Lung (tissue), 12 donors: Measurements from ENCODE around the gene TMEM171. TPM values are rescaled to one million over a fixed set of nuclear protein-coding genes. Genes with fewer than 3 reads are reported as not detected.

Experiments used
- ATAC-seq: fragments of 200-7000 bp; cut with Tn5 transposase; one replicate; pipeline ENCODE4 v1.9.1; 2020; ENCODE audit warnings: moderate number of reproducible peaks; ENCODE audit not compliant: insufficient read depth, low FRiP score
- DNase-seq, 3 donors: peaks; one replicate each; pipeline ENCODE4 v3.0.0-alpha.2; 2013 to 2017
- H3K27ac ChIP-seq, 2 donors: one replicate each; pipeline ENCODE4 v1.5.1; 2013; ENCODE audit warnings: mild to moderate bottlenecking in 2 of 2, moderate library complexity in 2 of 2, control low read depth in 1 of 2, inconsistent platforms in 1 of 2, low read depth in 1 of 2, low read length in 1 of 2
- H3K27me3 ChIP-seq, 3 donors: one replicate each; pipeline ENCODE4 v1.5.1; 2013; ENCODE audit warnings: low read length in 2 of 3; ENCODE audit not compliant: control insufficient read depth in 3 of 3, insufficient read depth in 3 of 3
- H3K36me3 ChIP-seq, 4 donors: one replicate each; pipeline ENCODE4 v1.5.1; 2013; ENCODE audit warnings: low read length in 4 of 4, mild to moderate bottlenecking in 1 of 4, moderate library complexity in 1 of 4; ENCODE audit not compliant: control insufficient read depth in 4 of 4, insufficient read depth in 4 of 4
- H3K4me1 ChIP-seq, 5 donors: one replicate each; pipeline ENCODE4 v1.5.1; 2013; ENCODE audit warnings: low read length in 5 of 5, mild to moderate bottlenecking in 2 of 5, moderate library complexity in 1 of 5; ENCODE audit not compliant: control insufficient read depth in 5 of 5, insufficient read depth in 5 of 5
- H3K4me3 ChIP-seq: one replicate; pipeline ENCODE4 v1.5.1; 2013; ENCODE audit warnings: mild to moderate bottlenecking, control low read depth, moderate library complexity
- H3K9ac ChIP-seq, 2 donors: one replicate each; pipeline ENCODE4 v1.5.1; 2013; ENCODE audit warnings: low read length in 2 of 2, control low read depth in 1 of 2; ENCODE audit not compliant: insufficient read depth in 1 of 2
- H3K9me3 ChIP-seq, 4 donors: one replicate each; pipeline ENCODE4 v1.5.1; 2013; ENCODE audit warnings: low read length in 3 of 4, mild to moderate bottlenecking in 1 of 4, moderate library complexity in 1 of 4; ENCODE audit not compliant: control insufficient read depth in 4 of 4, insufficient read depth in 3 of 4
- CTCF ChIP-seq: IDR thresholded peaks from 2 replicates; pipeline ENCODE4 v1.5.1; 2012; ENCODE audit warnings: mild to moderate bottlenecking; ENCODE audit errors: control extremely low read depth, extremely low read depth
- WGBS, 2 donors: extraction: QIAGEN DNeasy Blood & Tissue Kit; methylation state at CpG; one replicate each; pipeline ENCODE4 v1.1.7; 2013; 5-methylcytosine and 5-hydroxymethylcytosine counted together
- polyA plus RNA-seq, 2 donors: library from polyadenylated mRNA; stranded (reverse); fragments of 200-250 nt; gene quantifications; one replicate each; pipeline ENCODE4 v1.2.1, GENCODE V29; 2013
- total RNA-seq, 2 donors: library from RNA; depleted of rRNA in 1 of 2; stranded (reverse); fragments of >200 nt in 1 of 2; gene quantifications; one replicate each; pipeline ENCODE4 v1.2.1, GENCODE V29; 2014 to 2021
- donor health status: control.
- donor health status: control.
- donor health status: Bipolar disorder and iron deficiency.
- donor health status: healthy.
- donor health status: DM: yes; HTN: yes; CAD: no.

TMEM171 gene
- total and polyA plus RNA-seq, 4 donors = 0.16 to 0.86 (median 0.44) TPM

DNA sequence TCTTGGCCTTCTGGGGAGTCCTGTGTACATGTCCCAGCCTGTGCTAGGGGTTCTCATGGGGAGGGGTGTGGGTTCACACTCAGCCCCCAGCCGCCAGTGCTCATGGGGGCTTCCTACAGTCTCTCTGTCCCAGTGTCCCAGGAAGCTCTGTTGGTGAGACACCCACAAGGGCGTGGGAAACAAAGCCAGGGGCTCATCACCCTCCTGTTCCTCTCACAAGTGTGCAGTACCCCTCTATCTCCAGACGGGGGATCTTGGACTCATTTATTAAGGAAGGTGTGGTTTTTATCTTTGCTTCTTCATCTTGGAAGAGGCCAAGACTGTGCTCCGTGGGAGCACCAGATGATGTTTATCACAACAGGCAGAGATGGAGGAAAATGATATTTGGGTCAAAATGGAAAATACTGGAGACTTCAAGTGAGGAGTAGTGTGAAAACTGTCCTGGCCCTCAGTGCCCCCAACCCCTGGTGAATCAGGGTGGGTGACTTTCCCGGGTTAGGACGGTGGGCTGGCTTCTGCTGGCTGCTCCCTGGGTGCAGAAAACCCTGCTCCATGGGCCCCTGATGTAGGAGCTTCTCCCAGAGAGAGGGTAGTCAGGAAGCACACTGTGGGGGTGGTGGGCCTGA is 15.2 kb downstream of the TMEM171 start:
- Histone ChIP-seq H3K4me1 (peaks cover 0 to 8% (median 0%) of the 10 kb centered on the region in 5 donors), H3K9me3 (no peaks in the 10 kb centered on the region), H3K27me3 (peaks cover 0 to 2% (median 0%) of the 10 kb centered on the region in 3 donors), H3K9ac (no peak overlapping the region), H3K27ac (no peak overlapping the region), H3K4me3 (no peak overlapping the region), H3K36me3 (no peaks in the 10 kb centered on the region)
- WGBS, 2 donors = 55 to 59% methylated on average over 6 of the region's 6 CpGs
- ATAC-seq (peak; percentile 45), DNase-seq (no peak)
- no peak for TF ChIP-seq CTCF

DNA sequence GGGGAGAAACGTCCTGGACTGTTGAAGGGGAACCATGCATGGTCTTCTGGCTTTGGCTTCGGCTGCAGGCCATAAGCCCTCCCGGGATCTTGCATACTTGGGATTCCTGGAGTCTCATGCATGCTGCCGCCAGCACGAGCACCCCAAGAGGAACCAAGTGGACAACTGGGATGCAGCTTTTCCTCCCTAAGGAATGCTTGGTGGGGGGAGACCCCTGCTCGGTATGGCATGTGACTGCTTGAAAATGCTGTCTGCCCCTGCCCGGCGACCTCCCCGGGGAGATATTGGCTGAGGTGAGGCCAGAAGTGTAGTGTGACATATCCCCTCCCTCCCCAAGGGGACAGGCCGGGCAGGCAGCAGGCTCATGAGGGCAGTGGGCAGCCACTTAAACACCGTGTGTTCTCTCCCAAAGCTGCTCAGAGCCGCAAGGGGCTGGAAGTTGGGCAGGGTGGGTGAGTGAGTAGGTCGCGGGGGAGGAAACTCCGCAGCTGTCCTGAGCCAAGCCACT is 15.7 kb downstream of the TMEM171 start:
- Histone ChIP-seq H3K9ac (no peak overlapping the region), H3K27me3 (peaks cover 0 to 2% (median 0%) of the 10 kb centered on the region in 3 donors), H3K36me3 (no peaks in the 10 kb centered on the region), H3K4me1 (peaks cover 0 to 8% (median 0%) of the 10 kb centered on the region in 5 donors), H3K27ac (no peak overlapping the region), H3K4me3 (no peak overlapping the region), H3K9me3 (no peaks in the 10 kb centered on the region)
- ATAC-seq (no peak), DNase-seq (peak in 1 of 3 donors; percentile 40)
- TF ChIP-seq CTCF = no peak
- 42 to 64% methylated on average over 15 of the region's 15 CpGs for WGBS, 2 donors

- H3K27me3 ChIP-seq = peaks cover 0 to 2% (median 0%) of the 10 kb centered on the region in 3 donors
- H3K9ac ChIP-seq = no peak overlapping the region
- no peak overlapping the region for H3K27ac ChIP-seq
- ATAC-seq (no peak), DNase-seq (no peak)
- no peak for TF ChIP-seq CTCF
- no peak overlapping the region for H3K4me3 ChIP-seq
- H3K36me3 ChIP-seq = no peaks in the 10 kb centered on the region
- peaks cover 0 to 8% (median 0%) of the 10 kb centered on the region in 5 donors for H3K4me1 ChIP-seq
- WGBS, 2 donors = 91 to 94% methylated on average over 10 of the region's 10 CpGs
- no peaks in the 10 kb centered on the region for H3K9me3 ChIP-seq
Measured at GRCh38 chr5:73137563-73138530, 17.5 kb downstream of the TMEM171 start.
